Stimulated activated CD8-positive, alpha-beta memory T cell treated with anti-CD3 and anti-CD28 coated beads, Interleukin-12 subunit alpha, Interleukin-12 subunit beta, amount 100 ng/mL, for 1 hour (primary cell): ENCODE results near the gene ESD.

ENCODE experiments used
- DNase-seq: peaks from one replicate; pipeline ENCODE4 v3.0.0-alpha.2; 2020; ENCODE audit warnings: low read depth

Gene ESD

GRCh38 chr13:46745706-46746105, 51.3 kb downstream of the ESD start:
- no peak for DNase-seq

- DNase-seq: no peak
Observed at GRCh38 chr13:46745062-46745461, 51.9 kb downstream of the ESD start.

GRCh38 chr13:46743191-46743590, 53.8 kb downstream of the ESD start:
- no peak for DNase-seq

GRCh38 chr13:46739447-46740098, 57.4 kb downstream of the ESD start:
- no peak for DNase-seq

GRCh38 chr13:46738766-46739165, 58.2 kb downstream of the ESD start:
- no peak for DNase-seq

DNA sequence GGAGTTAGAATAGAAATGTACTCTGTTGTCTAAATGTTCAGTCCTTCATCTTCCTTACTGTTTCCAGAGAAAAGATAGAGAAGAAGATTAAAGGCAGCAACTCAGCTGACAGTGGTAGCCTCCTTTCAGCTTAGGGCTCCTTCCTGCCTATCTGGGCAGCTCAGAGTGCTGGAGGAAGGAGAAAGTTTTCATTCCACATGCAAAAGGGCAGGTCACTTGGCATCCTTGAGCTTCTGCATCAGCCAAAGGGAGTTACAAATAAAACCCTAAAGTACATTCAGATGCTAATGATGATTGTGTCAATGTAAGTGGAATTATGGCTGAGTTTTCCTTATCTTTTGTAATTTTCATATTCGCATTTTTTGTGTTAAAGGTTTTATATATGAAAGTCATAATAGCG, 58.9 kb downstream of the ESD start:
- DNase-seq: no peak

- no peak for DNase-seq
Observed at GRCh38 chr13:46736541-46737310, 60.2 kb downstream of the ESD start.

DNA sequence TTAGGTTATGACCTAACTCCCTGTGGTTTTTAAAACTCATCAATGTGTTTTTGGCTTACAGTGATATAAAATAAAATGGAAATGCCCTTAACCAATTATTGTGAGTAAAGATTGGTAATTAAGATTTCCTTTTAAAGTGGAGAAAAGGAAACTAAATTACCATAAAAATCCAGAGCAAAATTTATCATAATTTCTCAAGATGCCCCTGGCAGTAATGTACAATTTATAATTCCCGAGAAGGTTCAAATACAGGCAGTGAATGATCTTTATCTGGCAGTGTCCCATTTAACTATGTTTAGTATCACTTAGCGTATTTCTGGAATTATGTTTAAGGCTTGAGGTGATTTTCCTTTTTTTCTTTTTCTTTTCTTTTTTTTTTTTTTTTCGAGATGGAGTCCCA, 61.5 kb downstream of the ESD start:
- no peak for DNase-seq

DNA sequence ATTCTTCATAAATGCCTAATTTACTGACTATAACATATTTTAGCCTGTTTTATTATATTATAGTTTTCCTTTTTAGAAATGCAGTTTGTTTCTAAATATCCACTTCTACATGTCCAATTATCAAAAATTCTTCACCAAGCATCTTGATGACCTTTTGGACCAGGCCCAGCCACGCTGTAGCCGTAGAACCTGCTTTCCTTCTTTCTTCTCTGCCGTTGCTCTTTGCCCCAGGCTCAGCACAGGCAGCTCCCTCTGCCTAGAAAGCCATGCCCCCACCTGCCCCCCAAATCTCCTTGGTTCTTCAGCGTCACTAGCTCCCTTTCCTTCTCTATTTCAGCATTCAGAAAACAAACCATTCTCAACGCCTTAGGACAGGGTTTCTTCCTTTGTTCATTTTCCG, 65.4 kb downstream of the ESD start:
- no peak for DNase-seq

DNA sequence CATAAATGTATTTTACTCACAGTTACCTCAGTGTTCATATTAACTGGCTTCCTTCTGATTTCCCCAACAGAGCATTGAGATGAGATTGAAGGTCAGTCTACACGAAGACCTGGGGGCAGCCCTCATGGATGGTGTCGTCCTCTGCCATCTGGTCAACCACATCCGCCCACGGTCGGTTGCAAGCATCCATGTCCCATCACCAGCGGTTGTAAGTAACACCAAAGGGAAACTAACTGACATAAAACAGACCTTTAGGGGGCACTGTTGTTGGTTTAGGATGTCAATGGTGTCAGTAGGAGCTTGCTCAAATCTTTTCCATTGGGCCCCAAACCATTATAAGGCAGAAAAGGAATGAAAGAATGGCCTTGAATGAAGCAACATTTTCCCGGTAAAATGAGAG, 68.2 kb downstream of the ESD start:
- DNase-seq: no peak

DNA sequence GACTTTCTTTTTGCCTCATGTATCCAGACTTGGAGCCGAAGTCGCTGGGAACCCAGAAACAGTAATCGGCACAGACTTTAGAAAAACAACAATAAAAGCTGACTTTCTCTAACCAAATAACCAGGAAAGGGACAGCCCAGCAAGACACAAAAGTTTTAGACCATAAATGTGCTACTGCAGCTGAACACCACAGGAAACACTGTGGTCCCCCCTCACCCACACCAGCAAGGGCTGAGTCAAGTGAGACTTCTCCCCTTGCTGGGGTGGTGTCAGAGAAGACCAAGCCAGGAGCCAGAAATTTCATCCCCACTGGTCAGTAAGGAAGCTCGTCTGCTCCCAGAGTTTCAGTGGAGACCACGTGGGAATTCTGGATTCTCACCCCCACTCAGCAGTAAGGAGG, 70.6 kb downstream of the ESD start:
- no peak for DNase-seq
